HG03103 (cell line): Measurements from ENCODE around the gene PIGA.

Source experiments
- ATAC-seq: cut with Tn5 transposase; IDR thresholded peaks from one replicate; pipeline ENCODE4 v1.9.1; 2021; ENCODE audit warnings: low read depth; ENCODE audit not compliant: unreplicated experiment

PIGA gene

GRCh38 chrX:15335135-15336022 lies at the start of gene PIGA:
Gene PIGA (minus strand): TSS chrX:15335523. CDS start chrX:15331930, 3,593 bp downstream.
- peak; percentile 98 for ATAC-seq

- ATAC-seq, result no peak
Measured at GRCh38 chrX:15384304-15384703, 49.0 kb upstream of the PIGA start, which contains the start of gene VEGFD. Gene VEGFD (minus strand): TSS chrX:15384413. CDS start chrX:15383946, 467 bp downstream.

GRCh38 chrX:15382813-15383212 lies 47.5 kb upstream of the PIGA start:
- no peak for ATAC-seq

GRCh38 chrX:15376956-15377355 lies 41.6 kb upstream of the PIGA start:
- no peak for ATAC-seq

- no peak for ATAC-seq
Measured at GRCh38 chrX:15373976-15374375, 38.7 kb upstream of the PIGA start.

GRCh38 chrX:15366506-15367352 lies 31.4 kb upstream of the PIGA start:
- ATAC-seq, result no peak

GRCh38 chrX:15359701-15360100 lies 24.4 kb upstream of the PIGA start:
- no peak for ATAC-seq

GRCh38 chrX:15358533-15358932 lies 23.2 kb upstream of the PIGA start:
- ATAC-seq, result no peak

- no peak for ATAC-seq
Measured at GRCh38 chrX:15356444-15356843, 21.1 kb upstream of the PIGA start.

- no peak for ATAC-seq
Measured at GRCh38 chrX:15350329-15350996, 15.1 kb upstream of the PIGA start.

- ATAC-seq, result no peak
Measured at GRCh38 chrX:15349046-15349445, 13.7 kb upstream of the PIGA start.

- ATAC-seq, result no peak
Measured at GRCh38 chrX:15345976-15346375, 10.7 kb upstream of the PIGA start.

- ATAC-seq, result no peak
Measured at GRCh38 chrX:15344106-15344505, 8.8 kb upstream of the PIGA start.

GRCh38 chrX:15343075-15343476 lies 7.8 kb upstream of the PIGA start:
- ATAC-seq, result no peak

GRCh38 chrX:15340867-15341266 lies 5.5 kb upstream of the PIGA start:
- ATAC-seq, result no peak

GRCh38 chrX:15336023-15336413 lies 695 bp upstream of the PIGA start:
- no peak for ATAC-seq

GRCh38 chrX:15334561-15334960 lies 762 bp downstream of the PIGA start:
- ATAC-seq, result no peak

GRCh38 chrX:15328821-15329220 lies 6.5 kb downstream of the PIGA start:
- ATAC-seq, result no peak

- ATAC-seq, result no peak
Measured at GRCh38 chrX:15328131-15328530, 7.2 kb downstream of the PIGA start.

GRCh38 chrX:15322472-15322871 lies 12.9 kb downstream of the PIGA start:
- no peak for ATAC-seq

- no peak for ATAC-seq
Measured at GRCh38 chrX:15322072-15322471, 13.3 kb downstream of the PIGA start.
